ENCODE results near the gene ITGAD.

Gene ITGAD

GRCh38 chr16:31472709-31473203 is 79.6 kb downstream of the ITGAD start:
- in situ Hi-C loops (cut with HindIII; ENCODE audit: low sequenced_read_pairs) = loop anchor here (25.0 kb wide), 1 partner anchor 285 kb away; the partner anchor contains the start of gene FUS
- peak overlapping the region; percentile 82 for H3K4me3 ChIP-seq (ENCODE audit: low read depth, low read length)
- TF ChIP-seq CTCF (IDR thresholded peaks at IDR 0.05; ENCODE audit: low read depth, low read length) = peak; percentile 76
- DNase-seq (ENCODE audit: low read depth, low spot score) = peak; percentile 95

GRCh38 chr16:31473264-31473984 is 80.3 kb downstream of the ITGAD start:
- H3K4me3 ChIP-seq (ENCODE audit: low read depth, low read length) = peak overlapping the region; percentile 82
- TF ChIP-seq CTCF (IDR thresholded peaks at IDR 0.05; ENCODE audit: low read depth, low read length) = no peak
- in situ Hi-C loops (cut with HindIII; ENCODE audit: low sequenced_read_pairs) = loop anchor here (25.0 kb wide), 1 partner anchor 286 kb away; the partner anchor contains the start of gene FUS
- DNase-seq (ENCODE audit: low read depth, low spot score) = no peak

- TF ChIP-seq CTCF (IDR thresholded peaks at IDR 0.05; ENCODE audit: low read depth, low read length) = peak; percentile 7
- DNase-seq (ENCODE audit: low read depth, low spot score) = peak; percentile 90
- H3K4me3 ChIP-seq (ENCODE audit: low read depth, low read length) = no peak overlapping the region
- in situ Hi-C loops (cut with HindIII; ENCODE audit: low sequenced_read_pairs) = loop anchor here (25.0 kb wide), 1 partner anchor 287 kb away; the partner anchor contains the start of gene FUS
Measured at GRCh38 chr16:31474173-31474714, 81.1 kb downstream of the ITGAD start.

- in situ Hi-C loops (cut with HindIII; ENCODE audit: low sequenced_read_pairs) = loop anchor here (25.0 kb wide), 1 partner anchor 288 kb away; the partner anchor contains the start of gene FUS
- TF ChIP-seq CTCF (IDR thresholded peaks at IDR 0.05; ENCODE audit: low read depth, low read length) = no peak
- DNase-seq (ENCODE audit: low read depth, low spot score) = no peak
- no peak overlapping the region for H3K4me3 ChIP-seq (ENCODE audit: low read depth, low read length)
Measured at GRCh38 chr16:31474773-31475738, 81.9 kb downstream of the ITGAD start.

- no peak for TF ChIP-seq CTCF (IDR thresholded peaks at IDR 0.05; ENCODE audit: low read depth, low read length)
Measured at GRCh38 chr16:31475946-31476302, 82.8 kb downstream of the ITGAD start.

More at GRCh38 chr16:31475946-31476302, 82.8 kb downstream of the ITGAD start:
- DNase-seq (ENCODE audit: low read depth, low spot score) = no peak
- in situ Hi-C loops (cut with HindIII; ENCODE audit: low sequenced_read_pairs) = no loop called here
- H3K4me3 ChIP-seq (ENCODE audit: low read depth, low read length) = no peak overlapping the region
